GM04503 (cell line): ENCODE results near the gene TTLL8.
"Not testable (repeated sequence)": the region's sequence is repeated elsewhere in the genome, so short reads cannot be mapped to it uniquely, and the experiment has no call there.

Source experiments
- DNase-seq: peaks from one replicate; pipeline ENCODE4 v3.0.0-alpha.2; 2012; ENCODE audit warnings: low read depth

The TTLL8 gene

DNA sequence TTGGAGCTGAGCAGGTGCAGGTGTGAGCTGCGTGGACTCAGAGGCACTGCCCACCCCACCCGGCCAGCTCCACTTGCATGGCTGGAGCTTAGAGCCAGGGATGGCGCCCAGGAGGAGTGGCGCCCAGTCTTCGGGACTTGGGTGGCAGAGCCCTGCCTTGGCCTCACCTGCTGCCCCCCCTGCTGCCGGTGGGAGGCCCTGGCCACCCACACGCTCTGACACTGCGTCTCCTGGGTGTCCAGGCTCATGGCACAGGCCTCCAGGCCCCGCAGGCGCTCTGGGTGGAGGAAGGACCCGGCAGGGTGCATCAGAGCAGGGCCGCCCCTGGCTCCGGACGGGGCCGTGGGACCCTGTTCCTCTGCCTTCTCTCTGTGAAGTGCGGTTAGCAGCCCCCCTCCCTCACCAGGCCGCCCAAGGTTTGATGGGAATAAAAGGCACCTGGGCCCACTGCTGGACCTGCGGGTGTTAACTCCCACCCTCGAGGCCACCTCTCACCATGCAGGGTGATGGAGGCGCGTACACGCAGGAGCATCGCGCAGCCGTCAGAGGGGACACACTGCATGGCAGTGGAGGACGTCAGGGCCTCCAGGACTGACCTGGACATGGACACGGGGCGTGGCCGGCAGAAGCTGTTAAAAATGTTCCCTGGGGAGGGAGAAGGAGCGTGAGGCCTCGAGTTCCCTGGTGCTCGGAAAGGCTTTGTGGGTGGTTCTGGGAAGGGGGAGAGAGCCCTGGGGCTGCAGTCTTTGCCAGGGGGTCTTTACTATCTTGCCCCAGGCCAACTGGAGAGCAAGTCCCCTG is 57.3 kb downstream of the TTLL8 start:
- no peak for DNase-seq

DNA sequence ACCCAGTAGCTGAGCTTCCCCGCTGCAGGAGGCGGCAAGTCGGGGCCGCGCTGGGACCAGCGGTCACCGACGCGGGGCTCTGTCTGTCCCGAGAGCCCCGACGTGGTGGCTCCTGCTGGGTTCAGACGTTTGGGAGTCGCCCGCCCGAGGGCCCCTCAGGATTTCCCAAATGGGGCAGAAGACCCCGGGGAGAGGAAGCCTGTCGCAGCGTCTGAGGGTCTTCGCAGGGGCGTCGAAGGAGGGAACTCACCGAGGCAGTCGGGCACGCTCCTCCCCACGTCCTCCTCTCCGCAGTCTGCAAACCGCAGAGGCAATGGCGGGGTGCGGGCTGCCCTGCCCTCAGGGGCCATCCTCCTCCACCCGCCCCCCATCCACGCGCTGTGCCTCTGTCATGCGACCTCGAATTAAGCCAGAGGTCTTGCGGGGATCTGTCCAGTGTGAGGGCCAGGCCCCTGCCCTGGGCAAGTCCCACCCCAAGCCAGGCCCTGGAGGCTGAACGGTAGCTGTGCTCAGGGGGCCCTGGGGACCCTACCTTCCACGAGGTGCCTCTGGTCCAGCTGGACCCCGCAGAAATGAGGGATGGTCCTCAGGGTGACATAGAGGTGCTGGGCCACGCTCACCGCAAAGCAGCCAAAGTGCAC is 58.0 kb downstream of the TTLL8 start:
- no peak for DNase-seq

DNA sequence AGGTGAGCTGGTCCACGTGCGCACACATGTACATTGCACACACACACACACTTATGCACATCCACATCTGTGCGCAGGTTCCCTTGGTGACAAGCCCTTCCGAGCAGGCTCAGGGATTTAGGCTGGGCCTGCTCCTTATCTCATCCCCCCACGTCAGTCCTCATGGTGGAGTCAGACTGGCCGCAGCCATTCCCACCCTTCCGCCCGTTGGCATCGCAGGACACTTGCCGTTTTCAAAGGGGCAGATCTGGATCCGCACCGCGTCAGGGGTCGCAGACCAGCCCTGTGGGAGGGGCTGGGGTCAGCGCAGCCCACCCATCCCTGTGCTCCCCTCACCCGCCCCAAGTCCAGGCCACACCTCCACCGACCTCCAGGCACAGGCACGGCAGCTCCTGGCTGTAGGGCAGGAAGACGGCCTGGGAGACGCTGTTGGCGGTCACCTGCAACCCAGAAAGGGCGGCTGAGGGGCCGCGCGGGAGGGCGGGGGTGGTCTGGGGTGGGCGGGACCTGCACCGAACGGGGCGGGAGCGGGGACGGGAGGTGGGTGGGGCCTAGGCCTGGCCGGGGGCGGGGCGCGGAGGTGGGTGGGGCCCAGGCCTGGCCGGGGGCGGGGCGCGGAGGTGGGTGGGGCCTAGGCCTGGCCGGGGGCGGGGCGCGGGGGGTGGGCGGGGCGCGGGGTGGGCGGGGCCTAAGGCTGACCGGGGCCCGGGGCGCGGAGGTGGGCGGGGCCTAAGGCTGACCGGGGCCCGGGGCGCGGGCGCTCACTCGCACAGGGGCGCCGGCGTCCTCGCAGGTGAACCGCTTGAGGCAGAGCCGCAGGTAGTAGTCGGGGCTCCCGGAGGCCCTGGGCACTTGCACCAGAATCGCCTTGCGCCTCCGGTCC is 58.8 kb downstream of the TTLL8 start:
- no peak for DNase-seq

DNA sequence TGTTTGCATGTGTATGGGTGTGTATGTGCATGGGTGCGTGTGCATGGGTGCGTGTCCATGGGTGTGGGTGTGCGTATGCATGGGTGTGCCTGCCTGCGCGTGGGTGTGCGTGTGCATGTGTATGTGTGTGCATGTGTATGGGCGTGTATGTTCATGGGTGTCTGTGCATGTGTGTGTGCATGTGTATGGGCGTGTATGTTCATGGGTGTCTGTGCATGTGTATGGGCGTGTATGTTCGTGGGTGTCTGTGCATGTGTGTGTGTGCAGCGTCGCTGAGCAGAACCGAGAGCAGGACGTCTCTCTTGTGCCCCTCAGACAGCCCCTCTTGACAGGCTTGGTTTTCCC is 59.4 kb downstream of the TTLL8 start:
- DNase-seq, result no peak

DNA sequence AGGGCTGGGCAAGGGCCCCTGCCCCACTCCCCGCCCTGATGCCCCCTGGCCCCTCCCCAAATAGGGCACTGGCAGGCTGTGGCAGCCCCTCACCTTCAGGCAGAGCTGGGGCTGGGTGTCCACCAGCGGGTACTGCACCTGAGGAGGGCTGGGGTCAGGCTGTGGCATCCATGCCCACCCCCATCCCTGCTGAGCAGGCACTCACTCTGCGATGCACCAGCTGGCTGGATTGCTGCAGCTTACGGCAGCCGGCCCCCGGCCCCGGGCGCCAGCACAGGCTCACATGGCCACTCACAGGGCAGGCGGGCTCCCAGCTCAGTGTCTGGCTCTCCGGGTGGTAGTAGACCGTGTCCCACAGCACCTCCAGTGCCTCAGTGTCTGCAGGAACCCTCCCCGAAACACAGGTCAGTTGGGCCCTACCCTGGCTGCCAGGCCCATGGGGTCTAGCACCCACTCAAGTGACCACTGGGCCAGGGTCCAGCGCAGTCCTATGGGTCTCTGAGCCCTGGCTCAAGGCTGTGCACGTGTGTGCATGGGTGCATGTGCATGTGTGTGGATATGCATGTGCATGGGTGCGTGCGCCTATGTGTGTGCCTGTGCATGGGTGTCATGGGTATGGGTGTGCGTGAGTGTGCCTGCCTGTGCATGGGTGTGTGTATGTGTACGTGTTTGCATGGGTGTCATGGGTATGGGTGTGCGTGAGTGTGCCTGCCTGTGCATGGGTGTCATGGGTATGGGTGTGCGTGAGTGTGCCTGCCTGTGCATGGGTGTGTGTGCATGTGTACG is 60.0 kb downstream of the TTLL8 start:
- no peak for DNase-seq

DNA sequence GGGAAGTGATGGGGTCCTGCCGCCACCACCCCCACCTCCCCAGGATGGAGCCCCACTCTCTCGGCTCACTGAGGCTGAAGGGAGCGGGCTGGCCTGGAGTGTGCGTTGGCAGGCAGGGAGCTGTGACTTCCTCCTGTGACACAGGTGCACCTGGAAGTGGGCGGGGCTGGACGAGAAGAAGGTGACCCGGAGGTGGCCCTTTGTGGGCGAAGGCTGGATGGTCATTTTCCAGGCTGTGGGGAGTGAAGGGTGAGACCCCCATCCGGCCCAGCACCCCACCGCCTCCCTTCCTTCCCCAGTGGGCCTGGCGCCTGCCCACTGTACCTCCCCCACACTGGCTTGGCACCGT is 60.9 kb downstream of the TTLL8 start:
- no peak for DNase-seq

DNA sequence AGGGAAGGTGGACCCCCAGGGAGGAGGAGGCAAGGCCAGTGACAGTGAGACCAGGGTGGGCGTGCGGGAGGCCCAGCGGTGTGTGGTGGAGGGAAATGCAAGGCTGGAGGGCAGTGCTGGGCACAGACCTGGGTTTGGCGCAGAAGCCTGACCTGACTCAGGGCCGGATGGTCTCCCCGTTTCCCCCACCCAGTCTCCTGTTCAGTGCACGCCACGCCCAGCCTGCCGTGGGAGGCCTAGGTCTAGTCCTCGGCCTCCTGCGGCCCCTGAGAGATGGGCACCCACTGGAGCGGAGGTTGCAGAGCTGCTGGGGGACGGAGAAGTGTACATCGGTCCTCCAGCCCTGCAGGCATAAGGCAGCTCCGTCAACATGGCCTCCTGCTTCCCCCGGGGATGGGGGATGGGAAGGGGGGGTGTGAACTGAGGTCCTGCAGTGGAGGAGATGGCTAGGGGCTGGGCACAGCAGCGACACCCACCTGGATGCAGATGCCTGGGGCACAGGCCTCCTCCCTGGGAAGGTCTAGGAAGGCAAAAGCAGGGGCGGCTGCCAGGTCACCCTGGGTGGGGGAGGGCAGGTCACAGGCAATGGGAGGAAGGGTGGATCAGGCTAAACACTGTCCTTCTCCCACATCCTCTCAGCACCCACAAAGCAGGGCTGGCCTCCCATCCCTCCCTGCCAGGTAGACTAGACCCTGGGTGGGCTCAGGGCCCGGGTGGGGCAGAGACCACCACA is 61.4 kb downstream of the TTLL8 start:
- no peak for DNase-seq

DNA sequence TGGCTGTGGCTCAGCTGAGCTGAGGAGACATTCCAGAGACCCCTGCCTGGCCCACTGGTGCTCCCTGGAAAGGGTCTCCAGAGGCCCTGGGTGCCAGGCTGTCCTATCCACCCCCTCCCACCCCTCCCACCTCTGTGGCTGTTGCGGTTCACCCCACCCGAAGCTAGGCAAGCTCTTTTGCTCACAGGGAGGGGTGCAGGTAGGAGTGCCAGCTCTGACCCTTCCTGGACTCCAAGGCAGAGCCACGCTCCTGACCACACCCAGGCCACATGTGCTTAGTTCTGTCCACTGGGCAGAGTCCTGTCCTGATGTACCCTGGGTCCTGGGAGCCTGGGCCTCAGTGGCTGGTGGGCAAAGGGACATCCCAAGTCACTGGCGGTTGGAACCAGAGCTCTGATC is 62.0 kb downstream of the TTLL8 start:
- DNase-seq, result no peak

DNA sequence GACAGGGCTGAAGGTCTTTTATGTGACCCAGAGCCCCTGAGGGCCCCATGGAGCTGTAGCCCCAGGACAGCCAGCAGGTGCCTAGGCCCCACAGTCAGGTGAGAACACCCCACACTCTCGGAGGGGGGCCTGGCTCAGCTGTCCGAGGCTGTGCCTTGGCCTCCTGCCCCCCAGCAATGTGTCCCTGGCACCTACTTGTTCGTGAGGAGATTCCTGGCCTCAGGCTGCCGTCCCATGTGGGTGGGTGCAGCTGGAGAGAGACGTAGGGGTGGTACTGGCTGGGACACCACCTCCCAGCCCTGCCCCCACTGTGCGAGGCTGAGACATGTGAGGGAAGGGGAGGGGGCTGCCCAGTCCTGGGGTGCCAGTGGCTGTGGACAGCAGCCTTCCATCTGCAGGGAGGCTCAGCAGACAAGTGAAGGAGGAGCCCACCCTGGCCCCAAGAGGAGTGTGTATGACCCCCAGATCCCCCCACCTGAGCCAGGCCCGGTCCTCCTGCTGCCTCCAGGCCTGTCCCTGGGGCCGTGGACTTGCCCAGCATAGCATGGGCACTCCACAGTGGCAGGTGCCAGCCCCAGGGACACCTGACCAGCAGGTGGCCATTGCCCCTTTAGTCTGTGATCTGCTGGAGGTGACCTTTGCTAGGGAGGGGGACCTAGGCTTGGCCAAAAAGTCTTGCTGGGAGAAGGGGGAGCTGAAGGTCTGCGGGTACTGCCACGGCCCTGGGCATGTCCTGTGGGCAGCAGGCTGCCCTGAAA is 62.6 kb downstream of the TTLL8 start:
- DNase-seq, result no peak

DNA sequence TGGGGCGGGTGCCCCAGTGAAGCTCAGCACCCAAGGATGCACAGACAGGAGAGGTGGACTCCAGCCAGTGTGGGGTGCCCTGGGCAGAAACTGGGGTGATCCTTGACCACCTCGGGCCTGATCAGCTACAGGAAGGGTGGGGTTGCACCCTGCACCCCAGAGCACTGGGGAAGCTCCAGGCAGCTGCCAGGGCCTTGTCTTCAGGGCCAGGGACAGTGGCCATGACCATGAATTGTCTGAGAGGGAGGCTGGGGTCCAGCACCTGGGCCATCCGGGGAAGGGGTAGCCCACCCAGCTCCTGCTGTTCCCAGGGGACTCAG is 63.1 kb downstream of the TTLL8 start:
- DNase-seq, result no peak

DNA sequence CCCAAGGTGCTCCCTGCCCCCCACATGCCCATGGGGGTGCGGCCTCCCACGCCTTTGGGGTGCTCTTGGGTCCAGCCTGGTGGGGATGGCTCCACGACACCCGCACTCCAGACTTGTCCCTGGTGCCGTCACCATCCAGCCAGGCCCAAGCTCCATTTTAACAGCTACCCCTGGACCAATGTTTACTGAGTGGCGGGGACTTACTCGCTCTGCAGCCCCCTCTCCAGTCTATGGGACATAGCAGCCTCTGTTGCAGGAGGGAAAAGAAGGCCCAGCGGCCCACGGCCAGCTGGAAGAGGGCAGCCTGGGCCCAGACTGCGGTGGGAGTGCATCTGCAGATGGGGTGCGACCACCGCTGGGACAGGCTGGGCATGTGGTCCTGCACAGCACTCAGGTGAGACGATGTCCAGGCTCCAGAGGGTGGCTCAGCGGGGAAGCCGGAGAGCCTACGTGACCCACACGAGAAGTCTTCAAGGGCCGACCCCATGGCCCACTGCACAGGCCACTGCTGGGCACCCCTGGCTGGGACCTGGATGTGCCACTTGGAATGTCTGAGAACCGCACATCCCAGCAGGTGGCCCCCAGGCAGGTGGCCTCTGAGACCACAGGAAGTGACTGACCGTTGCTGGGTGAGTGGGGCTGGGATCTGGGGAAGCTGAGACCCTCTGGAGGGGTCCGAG is 63.6 kb downstream of the TTLL8 start:
- DNase-seq, result no peak

DNA sequence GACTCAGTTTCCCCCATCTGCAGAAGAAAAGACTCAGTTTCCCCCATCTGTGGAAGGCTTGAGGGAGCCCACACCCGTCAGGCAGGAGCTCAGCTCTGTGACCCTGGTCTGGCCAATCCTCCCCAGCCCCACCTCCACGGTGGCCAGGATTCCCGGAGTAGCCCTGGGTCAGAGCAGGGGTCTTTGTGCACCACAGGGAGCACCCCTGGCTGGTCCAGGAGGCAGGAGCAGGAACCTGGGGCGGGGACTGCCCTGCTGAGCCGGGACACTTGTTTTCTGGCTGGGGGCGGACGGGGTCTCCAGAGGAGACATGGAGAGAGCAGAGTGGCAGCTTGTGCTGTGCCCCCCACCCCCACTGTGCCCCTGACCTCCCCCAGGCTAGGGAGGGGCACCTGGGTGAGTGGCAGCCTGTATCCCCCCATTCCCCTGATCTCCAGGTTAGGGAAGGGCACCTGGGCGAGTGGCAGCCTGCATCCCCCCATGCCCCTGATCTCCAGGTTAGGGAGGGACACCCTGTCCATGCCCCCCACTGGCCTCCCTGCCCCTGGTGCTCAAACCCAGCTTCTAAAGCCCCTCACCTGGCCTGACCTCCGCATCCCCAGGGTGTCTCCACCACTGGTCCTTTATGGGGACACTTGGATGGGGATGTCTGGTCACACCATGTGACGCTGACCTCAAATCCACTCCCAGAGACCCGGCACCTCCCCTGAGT is 64.3 kb downstream of the TTLL8 start:
- no peak for DNase-seq

DNA sequence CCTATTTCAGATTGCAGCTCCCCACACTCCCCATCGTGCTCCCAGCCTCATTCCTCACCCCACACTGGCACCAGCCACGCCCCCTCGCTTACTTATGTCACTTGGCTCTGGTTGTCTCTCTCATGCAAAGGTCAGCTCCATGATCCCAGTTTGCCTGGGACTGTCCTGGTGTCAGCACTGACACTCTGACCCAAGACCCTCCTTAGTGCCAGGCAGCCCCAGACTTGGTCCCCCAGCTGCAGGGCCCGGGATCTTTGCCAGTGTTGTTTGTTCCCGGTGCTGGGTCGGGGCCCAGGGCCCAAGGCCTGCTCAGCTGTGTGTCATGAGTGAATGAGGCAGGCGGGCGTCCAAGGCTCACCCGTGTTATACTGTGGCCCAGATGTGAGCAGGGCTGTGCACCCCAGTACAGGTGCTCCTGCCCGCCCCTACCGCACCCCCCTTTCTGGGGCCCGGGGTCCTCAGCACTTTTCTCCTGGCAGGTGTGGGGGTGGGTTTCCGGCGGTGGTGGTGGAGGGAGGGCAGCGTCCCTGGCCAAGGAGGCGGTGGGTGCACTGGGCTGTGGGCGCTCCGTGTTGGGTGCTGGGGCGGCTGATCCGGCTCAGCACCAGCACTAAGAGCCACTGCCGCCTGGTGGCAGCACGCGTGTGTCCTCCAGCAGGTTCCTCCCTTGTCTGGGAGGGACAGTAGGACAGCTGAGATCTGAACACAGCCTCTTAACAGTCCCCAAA is 65.0 kb downstream of the TTLL8 start:
- no peak for DNase-seq

DNA sequence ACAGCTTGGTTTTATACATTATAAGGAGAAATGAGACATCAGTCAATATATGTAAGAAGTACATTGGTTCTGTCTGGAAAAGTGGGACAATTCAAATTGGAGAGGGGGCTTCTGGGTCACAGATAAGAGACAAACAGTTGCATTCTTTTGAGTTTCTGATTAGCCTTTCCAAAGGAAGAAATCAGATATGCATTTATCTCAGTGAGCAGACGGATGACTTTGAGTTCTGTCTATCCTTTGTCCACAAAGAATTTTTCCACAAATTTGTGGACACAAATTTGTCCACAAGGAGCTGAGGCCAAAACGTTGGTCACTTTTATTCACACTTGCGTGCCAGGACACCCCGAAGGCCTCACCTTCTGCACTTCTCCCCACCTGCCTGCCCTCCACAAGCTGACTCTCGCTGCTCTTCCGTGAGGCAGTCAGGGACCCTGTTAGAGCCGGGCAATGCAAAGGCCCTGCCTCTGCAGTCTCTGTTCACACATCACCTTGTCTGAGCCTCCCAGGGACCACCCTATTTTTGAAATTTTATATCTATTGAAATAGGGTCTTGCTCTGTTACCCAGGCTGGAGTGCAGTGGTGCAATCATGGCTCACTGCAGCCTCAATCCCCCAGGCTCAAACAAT is 66.1 kb downstream of the TTLL8 start:
- no peak for DNase-seq

DNA sequence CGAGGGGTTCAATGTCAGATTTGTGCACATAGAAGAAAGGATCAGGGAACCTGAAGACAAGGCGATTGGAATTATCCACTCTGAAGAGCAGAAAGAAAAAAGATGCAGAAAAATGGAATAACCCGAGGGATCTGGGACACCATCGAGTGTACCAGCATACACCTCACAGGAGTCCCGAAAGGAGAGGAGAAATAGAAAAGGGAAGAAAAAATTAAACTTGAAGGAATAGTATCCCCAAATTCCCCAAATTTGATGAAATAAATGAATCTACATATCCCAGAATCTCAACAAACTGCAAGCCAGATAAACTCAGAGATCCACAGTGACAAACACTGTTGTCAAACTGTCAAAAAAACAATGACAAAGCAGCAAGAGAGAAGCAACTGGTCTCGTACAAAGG is 66.9 kb downstream of the TTLL8 start:
- no peak for DNase-seq

DNA sequence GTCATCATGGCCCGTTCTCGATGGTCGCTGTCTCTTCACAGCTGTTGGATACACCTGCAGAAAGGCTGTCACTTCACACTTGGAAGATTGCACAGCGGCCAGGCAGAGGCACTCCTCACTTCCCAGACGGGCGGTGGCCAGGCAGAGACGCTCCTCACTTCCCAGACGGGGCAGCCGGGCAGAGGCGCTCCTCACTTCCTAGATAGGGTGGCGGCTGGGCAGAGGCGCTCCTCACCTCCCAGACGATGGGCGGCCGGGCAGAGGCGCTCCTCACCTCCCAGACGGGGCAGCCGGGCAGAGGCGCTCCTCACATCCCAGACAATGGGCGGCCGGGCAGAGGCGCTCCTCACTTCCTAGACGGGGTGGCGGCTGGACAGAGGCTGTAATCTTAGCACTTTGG is 68.3 kb downstream of the TTLL8 start:
- not testable (repeated sequence) for DNase-seq

DNA sequence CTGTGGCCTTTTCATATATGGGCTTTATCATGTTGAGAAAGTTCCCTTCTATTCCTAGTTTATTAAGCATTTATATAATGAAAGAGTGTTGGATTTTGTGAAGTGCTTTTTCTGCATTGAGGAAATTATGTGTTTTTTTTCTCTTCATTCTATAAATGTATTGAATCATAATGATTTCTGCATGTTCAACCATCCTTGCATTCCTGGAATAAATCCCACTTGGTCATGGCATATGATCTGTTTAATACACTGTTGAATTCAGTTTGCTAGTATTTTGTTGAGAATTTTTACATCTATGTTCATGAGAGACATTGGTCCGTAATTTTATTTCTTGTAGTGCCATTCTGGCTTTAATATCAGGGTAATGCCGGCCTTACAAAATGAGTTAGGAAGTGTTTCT is 71.8 kb downstream of the TTLL8 start:
- DNase-seq, result no peak
